ENCODE results near the gene CD38.
A peak's percentile ranks its signal among the peaks of the same experiment; 100 is the strongest.

Gene CD38

DNA sequence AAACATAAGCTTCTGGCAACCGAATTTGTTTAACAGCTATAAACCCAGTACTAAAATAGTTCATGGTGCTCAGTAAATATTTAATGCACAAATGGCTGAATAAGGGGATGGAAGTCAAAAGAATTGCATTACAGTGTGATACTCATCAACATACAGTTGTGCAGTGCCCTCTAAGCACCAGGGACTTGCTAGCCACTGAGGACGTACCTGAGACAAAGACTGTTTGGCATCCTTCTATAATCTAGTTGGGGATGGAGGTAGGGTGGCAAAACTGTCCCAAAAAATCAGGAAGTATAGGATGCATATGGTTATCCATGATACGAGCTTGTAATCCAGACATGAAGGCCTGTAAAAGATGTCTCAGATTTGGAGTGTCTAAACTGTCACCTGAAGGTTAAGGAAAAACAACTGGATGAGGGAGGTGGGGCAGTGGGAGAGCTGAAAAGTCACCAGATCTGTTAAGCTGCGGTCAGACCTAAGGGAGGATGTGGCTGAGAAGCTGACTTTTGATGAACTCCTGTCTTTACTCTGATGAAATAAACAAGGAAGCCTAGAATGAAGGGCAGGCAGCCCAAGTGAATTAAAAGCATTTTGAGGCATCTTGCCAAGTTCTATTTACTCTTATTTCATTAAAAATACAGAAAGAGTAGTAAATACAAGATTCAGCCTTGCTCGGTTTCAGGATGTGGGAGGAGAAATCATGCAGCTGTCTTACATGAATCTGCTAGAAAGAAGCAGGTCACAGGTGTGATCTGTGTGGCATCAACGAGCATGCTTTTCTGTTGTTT, 12.0 kb upstream of the CD38 start:
- DNase-seq = no peak
- Histone ChIP-seq H3K27ac (no peak overlapping the region), H3K4me3 (ENCODE audit: low read depth, low read length) (no peak overlapping the region), H3K36me3 (replicated peaks) (no peaks in the 10 kb centered on the region), H3K27me3 (replicated peaks) (no peaks in the 10 kb centered on the region)
- in situ Hi-C loops (cut with HindIII; ENCODE audit: low pct_ligation_motif_present, low sequenced_read_pairs) = no loop called here
- TF ChIP-seq, protein P1, sequence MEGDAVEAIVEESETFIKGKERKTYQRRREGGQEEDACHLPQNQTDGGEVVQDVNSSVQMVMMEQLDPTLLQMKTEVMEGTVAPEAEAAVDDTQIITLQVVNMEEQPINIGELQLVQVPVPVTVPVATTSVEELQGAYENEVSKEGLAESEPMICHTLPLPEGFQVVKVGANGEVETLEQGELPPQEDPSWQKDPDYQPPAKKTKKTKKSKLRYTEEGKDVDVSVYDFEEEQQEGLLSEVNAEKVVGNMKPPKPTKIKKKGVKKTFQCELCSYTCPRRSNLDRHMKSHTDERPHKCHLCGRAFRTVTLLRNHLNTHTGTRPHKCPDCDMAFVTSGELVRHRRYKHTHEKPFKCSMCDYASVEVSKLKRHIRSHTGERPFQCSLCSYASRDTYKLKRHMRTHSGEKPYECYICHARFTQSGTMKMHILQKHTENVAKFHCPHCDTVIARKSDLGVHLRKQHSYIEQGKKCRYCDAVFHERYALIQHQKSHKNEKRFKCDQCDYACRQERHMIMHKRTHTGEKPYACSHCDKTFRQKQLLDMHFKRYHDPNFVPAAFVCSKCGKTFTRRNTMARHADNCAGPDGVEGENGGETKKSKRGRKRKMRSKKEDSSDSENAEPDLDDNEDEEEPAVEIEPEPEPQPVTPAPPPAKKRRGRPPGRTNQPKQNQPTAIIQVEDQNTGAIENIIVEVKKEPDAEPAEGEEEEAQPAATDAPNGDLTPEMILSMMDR (IDR thresholded peaks at IDR 0.05; ENCODE audit: low read depth, low read length, missing control alignments) = no peak

DNA sequence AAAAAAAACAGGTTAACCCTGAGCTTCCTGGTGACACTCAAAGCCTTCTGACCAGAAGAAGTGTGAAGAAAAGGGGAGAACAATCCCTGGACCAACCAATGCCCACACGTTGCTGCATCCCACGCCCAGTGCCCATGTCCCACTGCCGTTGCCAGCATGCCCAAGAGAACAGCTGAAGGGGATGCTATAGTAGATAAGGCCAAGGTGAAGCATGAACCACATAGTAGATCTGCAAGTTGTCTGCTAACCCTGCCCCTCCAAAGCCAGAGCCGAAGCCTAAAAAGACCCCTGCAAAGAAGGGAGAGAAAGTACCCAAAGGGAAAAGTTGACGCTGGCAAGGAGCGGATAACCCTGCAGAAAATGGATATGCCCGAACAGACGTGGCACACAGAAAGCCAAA, 11.3 kb upstream of the CD38 start:
- TF ChIP-seq, protein P1 (IDR thresholded peaks at IDR 0.05; ENCODE audit: low read depth, low read length, missing control alignments) = no peak
- in situ Hi-C loops (cut with HindIII; ENCODE audit: low pct_ligation_motif_present, low sequenced_read_pairs) = no loop called here
- Histone ChIP-seq H3K27ac (no peak overlapping the region), H3K27me3 (replicated peaks) (no peaks in the 10 kb centered on the region), H3K4me3 (ENCODE audit: low read depth, low read length) (no peak overlapping the region), H3K36me3 (replicated peaks) (no peaks in the 10 kb centered on the region)
- DNase-seq = no peak

DNA sequence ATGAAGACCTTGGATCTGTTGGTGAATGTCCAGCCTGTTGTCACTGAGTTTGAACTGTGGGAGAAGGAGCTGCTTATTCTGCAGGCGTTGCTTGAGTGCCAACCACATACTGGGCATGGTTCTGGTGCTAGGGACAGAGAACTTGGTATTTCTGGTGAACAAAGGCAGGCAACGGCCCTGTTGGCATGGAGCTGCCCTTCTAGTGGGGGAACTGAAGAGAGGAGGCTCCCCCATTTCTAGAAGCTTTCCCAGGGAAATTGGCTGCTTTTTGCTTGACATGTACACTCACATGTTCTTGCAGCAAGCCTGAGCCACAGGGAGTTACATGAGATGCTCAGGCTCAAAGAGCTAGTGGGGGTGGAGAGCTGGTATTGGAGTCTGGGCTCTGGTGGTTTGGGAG, 8.9 kb upstream of the CD38 start:
- no peak for DNase-seq
- Histone ChIP-seq H3K4me3 (ENCODE audit: low read depth, low read length) (no peak overlapping the region), H3K36me3 (replicated peaks) (no peaks in the 10 kb centered on the region), H3K27me3 (replicated peaks) (no peaks in the 10 kb centered on the region), H3K27ac (no peak overlapping the region)
- TF ChIP-seq, protein P1 (IDR thresholded peaks at IDR 0.05; ENCODE audit: low read depth, low read length, missing control alignments) = no peak
- in situ Hi-C loops (cut with HindIII; ENCODE audit: low pct_ligation_motif_present, low sequenced_read_pairs) = no loop called here

DNA sequence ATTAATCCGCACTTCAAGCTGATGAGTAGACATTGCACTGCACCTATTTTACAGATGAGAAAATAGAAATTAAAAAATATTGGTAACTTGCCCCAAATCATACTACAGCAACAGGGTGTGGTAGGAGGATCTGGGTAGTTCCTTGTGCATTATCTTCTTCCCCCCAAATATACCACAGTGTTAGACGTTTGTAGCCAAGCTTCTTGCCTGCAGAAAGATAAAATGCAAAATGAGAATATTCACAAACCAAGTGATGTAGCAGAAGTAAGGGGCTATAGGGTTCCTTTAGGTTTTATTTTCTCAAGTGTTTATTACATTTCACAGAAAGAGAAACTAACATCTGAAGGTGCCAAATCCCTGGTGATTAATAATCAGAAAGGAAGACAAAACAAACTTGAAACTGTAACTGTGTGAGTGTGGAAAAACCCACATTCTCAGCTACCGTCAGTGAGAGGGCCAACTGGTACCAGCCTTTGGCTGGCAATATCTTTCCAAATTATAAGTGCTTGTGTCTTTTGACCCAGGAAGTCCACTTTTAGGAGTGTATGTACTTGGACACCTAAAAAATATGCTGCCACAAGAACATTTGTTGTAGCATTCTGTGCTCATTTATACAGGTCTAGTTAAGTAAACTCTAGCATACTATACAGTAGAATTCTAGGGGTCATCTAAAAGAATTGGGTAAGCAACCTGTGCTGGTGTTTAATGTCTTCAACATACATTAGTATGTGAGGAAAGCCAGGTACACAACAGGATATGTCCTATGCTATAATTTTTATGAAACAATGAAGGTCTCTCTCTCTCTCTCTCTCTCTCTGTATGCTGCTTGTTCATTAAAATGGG, 6.7 kb upstream of the CD38 start:
- TF ChIP-seq, protein P1 (IDR thresholded peaks at IDR 0.05; ENCODE audit: low read depth, low read length, missing control alignments) = no peak
- no peaks in the 10 kb centered on the region for H3K36me3 ChIP-seq (replicated peaks)
- no peak overlapping the region for H3K4me3 ChIP-seq (ENCODE audit: low read depth, low read length)
- in situ Hi-C loops (cut with HindIII; ENCODE audit: low pct_ligation_motif_present, low sequenced_read_pairs) = no loop called here
- no peaks in the 10 kb centered on the region for H3K27me3 ChIP-seq (replicated peaks)
- DNase-seq = no peak
- no peak overlapping the region for H3K27ac ChIP-seq

DNA sequence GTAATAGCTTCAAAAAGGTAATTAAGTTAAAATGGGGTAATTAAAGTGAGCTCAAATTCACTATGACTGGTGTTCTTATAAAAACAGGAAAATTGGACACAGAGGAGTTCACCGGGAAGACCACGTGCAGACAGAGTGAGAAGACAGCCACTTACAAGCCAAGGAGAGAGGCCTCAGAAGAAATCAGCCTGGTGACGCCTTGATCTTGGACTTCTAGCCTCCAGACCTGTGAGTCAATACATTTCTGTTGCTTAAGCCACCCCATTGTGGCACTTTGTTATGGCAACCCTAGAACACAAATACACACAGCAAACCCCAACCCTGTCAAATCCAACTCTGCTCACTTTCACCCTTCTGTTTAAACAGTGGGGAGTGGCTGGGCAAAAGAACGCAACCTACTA, 4.1 kb upstream of the CD38 start:
- Histone ChIP-seq H3K27me3 (replicated peaks) (no peaks in the 10 kb centered on the region), H3K4me3 (ENCODE audit: low read depth, low read length) (no peak overlapping the region), H3K27ac (no peak overlapping the region), H3K36me3 (replicated peaks) (no peaks in the 10 kb centered on the region)
- TF ChIP-seq, protein P1 (IDR thresholded peaks at IDR 0.05; ENCODE audit: low read depth, low read length, missing control alignments) = no peak
- peak; percentile 42 for DNase-seq
- in situ Hi-C loops (cut with HindIII; ENCODE audit: low pct_ligation_motif_present, low sequenced_read_pairs) = no loop called here

Measured in brain microvascular endothelial cell (primary cell).